Liver (tissue), 9 donors: ENCODE measurements around the gene ASCL2. TPM values are rescaled to one million over a fixed set of nuclear protein-coding genes. Genes with fewer than 3 reads are reported as not detected.

ENCODE experiments used
- DNase-seq: peaks from one replicate; pipeline ENCODE4 v3.0.0-alpha.2; 2017; ENCODE audit warnings: low spot score
- H3K27ac ChIP-seq, 2 donors: one replicate each; pipeline ENCODE4 v1.7.0; 2013; ENCODE audit warnings: inconsistent platforms in 2 of 2, low read length in 2 of 2, control low read depth in 1 of 2, low read depth in 1 of 2, mild to moderate bottlenecking in 1 of 2
- H3K27me3 ChIP-seq, 4 donors: one replicate each; pipeline versions ENCODE4 v1.6.1 to v1.7.0; 2013; ENCODE audit warnings: low read length in 3 of 4, inconsistent platforms in 1 of 4, mild to moderate bottlenecking in 1 of 4, moderate library complexity in 1 of 4; ENCODE audit not compliant: control insufficient read depth in 4 of 4, insufficient read depth in 4 of 4
- H3K36me3 ChIP-seq, 4 donors: one replicate each; pipeline versions ENCODE4 v1.6.1 to v1.7.0; 2013; ENCODE audit warnings: low read length in 3 of 4, mild to moderate bottlenecking in 3 of 4, low read depth in 1 of 4, moderate library complexity in 1 of 4; ENCODE audit not compliant: control insufficient read depth in 4 of 4, insufficient read depth in 3 of 4
- H3K4me1 ChIP-seq, 4 donors: one replicate each; pipeline versions ENCODE4 v1.6.1 to v1.7.0; 2013; ENCODE audit warnings: low read length in 3 of 4, mild to moderate bottlenecking in 3 of 4, moderate library complexity in 1 of 4; ENCODE audit not compliant: control insufficient read depth in 4 of 4, insufficient read depth in 4 of 4
- H3K4me3 ChIP-seq, 3 donors: one replicate each; pipeline versions ENCODE4 v1.6.1 to v1.7.0; 2013; ENCODE audit warnings: low read length in 3 of 3, control low read depth in 1 of 3, low read depth in 1 of 3, mild to moderate bottlenecking in 1 of 3
- H3K9ac ChIP-seq, 2 donors: one replicate each; pipeline ENCODE4 v1.7.0; 2013; ENCODE audit warnings: low read length in 2 of 2, mild to moderate bottlenecking in 2 of 2, moderate library complexity in 2 of 2, control low read depth in 1 of 2, low read depth in 1 of 2
- H3K9me3 ChIP-seq, 4 donors: one replicate each; pipeline versions ENCODE4 v1.6.1 to v1.7.0; 2013; ENCODE audit warnings: low read length in 3 of 4; ENCODE audit not compliant: control insufficient read depth in 4 of 4
- ATF3 ChIP-seq: IDR thresholded peaks from 2 replicates; pipeline ENCODE4 v1.6.1; 2016; ENCODE audit warnings: antibody characterized with exemption
- FOXA1 ChIP-seq: IDR thresholded peaks from 2 replicates; pipeline ENCODE4 v1.6.1; 2016; ENCODE audit warnings: antibody characterized with exemption
- FOXA2 ChIP-seq: IDR thresholded peaks from 2 replicates; pipeline ENCODE4 v1.6.1; 2016; ENCODE audit warnings: antibody characterized with exemption
- GABPA ChIP-seq, 2 donors: IDR thresholded peaks in 1 of 2; conservative IDR thresholded peaks in 1 of 2; 2 replicates each; pipeline ENCODE4 v1.6.1; 2016; ENCODE audit warnings: antibody characterized with exemption in 2 of 2, mild to moderate bottlenecking in 1 of 2, moderate library complexity in 1 of 2
- HNF4G ChIP-seq: IDR thresholded peaks from 2 replicates; pipeline ENCODE4 v1.6.1; 2016; ENCODE audit warnings: antibody characterized with exemption
- JUND ChIP-seq, 2 donors: IDR thresholded peaks; 2 replicates each; pipeline ENCODE4 v1.6.1; 2016; ENCODE audit warnings: antibody characterized with exemption in 2 of 2
- MAX ChIP-seq: IDR thresholded peaks from 2 replicates; pipeline ENCODE4 v1.6.1; 2016; ENCODE audit warnings: antibody characterized with exemption
- NR2F2 ChIP-seq: IDR thresholded peaks from 2 replicates; pipeline ENCODE4 v1.6.1; 2016; ENCODE audit warnings: antibody characterized with exemption
- REST ChIP-seq: IDR thresholded peaks from 2 replicates; pipeline ENCODE4 v1.6.1; 2016; ENCODE audit warnings: antibody characterized with exemption, mild to moderate bottlenecking
- RXRA ChIP-seq, 2 donors: IDR thresholded peaks; 2 replicates each; pipeline ENCODE4 v1.6.1; 2017 to 2018; ENCODE audit warnings: antibody characterized with exemption in 2 of 2, mild to moderate bottlenecking in 1 of 2
- SP1 ChIP-seq: IDR thresholded peaks from 2 replicates; pipeline ENCODE4 v1.6.1; 2018; ENCODE audit warnings: antibody characterized with exemption, mild to moderate bottlenecking
- TAF1 ChIP-seq: conservative IDR thresholded peaks from 2 replicates; pipeline ENCODE4 v1.6.1; 2016; ENCODE audit warnings: antibody characterized with exemption, mild to moderate bottlenecking
- YY1 ChIP-seq: IDR thresholded peaks from 2 replicates; pipeline ENCODE4 v1.6.1; 2016; ENCODE audit warnings: antibody characterized with exemption, mild to moderate bottlenecking
- WGBS: extraction: QIAGEN DNeasy Blood & Tissue Kit; methylation state at CpG from one replicate; pipeline ENCODE4 v1.1.7; 2013; 5-methylcytosine and 5-hydroxymethylcytosine counted together
- polyA plus RNA-seq, 2 donors: library from polyadenylated mRNA; stranded (reverse) in 1 of 2; unstranded in 1 of 2; fragments of 200-250 nt in 1 of 2; fragments of >200 nt in 1 of 2; fragmentation: Nextera tagmentation in 1 of 2; extraction: Ambion mirVana in 1 of 2; gene quantifications; one replicate each; pipeline versions ENCODE4 v1.2.1 to v1.2.3, GENCODE V29; 2013 to 2015
- total RNA-seq, 2 donors: library from RNA; depleted of rRNA; stranded (reverse); fragments of >200 nt; gene quantifications; one replicate each; pipeline ENCODE4 v1.2.3, GENCODE V29; 2014
- donor health status: healthy.
- donor health status: healthy.
- donor health status: healthy.
- donor health status: healthy.
- donor health status: healthy.

ASCL2 gene
- total and polyA plus RNA-seq, 4 donors, result 0.17 to 0.47 (median 0.32) TPM

- no peak for DNase-seq
- Histone ChIP-seq H3K4me3 (no peak overlapping the region), H3K9ac (no peak overlapping the region), H3K27me3 (no peaks in the 10 kb centered on the region), H3K9me3 (no peaks in the 10 kb centered on the region), H3K36me3 (no peaks in the 10 kb centered on the region), H3K4me1 (no peaks in the 10 kb centered on the region), H3K27ac (no peak overlapping the region)
- WGBS, result 68% methylated on average over 5 of the region's 5 CpGs
- TF ChIP-seq FOXA1 (no peak), SP1 (no peak), HNF4G (no peak), TAF1 (no peak), JUND (IDR thresholded peaks at IDR 0.05) (no peak), MAX (no peak), GABPA (IDR thresholded peaks at IDR 0.05 in 1 of 2, conservative IDR thresholded peaks at IDR 0.05 in 1 of 2) (no peak), RXRA (IDR thresholded peaks at IDR 0.05) (no peak), YY1 (no peak), REST (no peak), NR2F2 (no peak), ATF3 (no peak)
These were observed 47.1 kb downstream of the ASCL2 start for GRCh38 chr11:2223153-2223794.

GRCh38 chr11:2222451-2222850, 47.9 kb downstream of the ASCL2 start:
- Histone ChIP-seq H3K9me3 (no peaks in the 10 kb centered on the region), H3K4me1 (no peaks in the 10 kb centered on the region), H3K36me3 (no peaks in the 10 kb centered on the region), H3K27ac (no peak overlapping the region), H3K9ac (no peak overlapping the region), H3K4me3 (no peak overlapping the region), H3K27me3 (no peaks in the 10 kb centered on the region)
- 73% methylated on average over 4 of the region's 4 CpGs for WGBS
- no peak for DNase-seq
- no peak for TF ChIP-seq FOXA2
- no peak for TF ChIP-seq ATF3
- TF ChIP-seq YY1, result no peak
- no peak for TF ChIP-seq RXRA (IDR thresholded peaks at IDR 0.05)
- TF ChIP-seq REST, result no peak
- no peak for TF ChIP-seq TAF1
